Measurements from ENCODE around the gene EDNRA.

EDNRA gene

DNA sequence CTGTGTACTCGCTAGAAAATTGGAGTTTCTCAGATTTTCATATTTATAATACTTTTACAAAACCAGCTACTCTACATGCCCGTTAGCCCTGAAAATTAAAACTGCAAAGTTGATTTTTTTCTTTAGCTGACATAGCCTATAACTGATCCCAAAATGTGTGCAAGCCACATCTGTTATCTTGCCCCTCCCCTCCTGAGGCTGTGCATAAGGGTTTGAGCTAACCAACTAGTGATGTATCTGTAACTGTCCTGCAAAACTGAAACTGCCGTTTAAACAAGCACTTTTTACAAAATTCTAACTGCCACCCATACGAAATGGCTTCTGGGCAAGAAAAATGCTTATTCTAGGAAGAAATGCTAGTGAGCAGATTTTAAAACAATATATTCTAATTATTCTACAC lies 59.1 kb downstream of the EDNRA start:
- DNase-seq (ENCODE audit: low read depth in 2 of 2): no peak

DNA sequence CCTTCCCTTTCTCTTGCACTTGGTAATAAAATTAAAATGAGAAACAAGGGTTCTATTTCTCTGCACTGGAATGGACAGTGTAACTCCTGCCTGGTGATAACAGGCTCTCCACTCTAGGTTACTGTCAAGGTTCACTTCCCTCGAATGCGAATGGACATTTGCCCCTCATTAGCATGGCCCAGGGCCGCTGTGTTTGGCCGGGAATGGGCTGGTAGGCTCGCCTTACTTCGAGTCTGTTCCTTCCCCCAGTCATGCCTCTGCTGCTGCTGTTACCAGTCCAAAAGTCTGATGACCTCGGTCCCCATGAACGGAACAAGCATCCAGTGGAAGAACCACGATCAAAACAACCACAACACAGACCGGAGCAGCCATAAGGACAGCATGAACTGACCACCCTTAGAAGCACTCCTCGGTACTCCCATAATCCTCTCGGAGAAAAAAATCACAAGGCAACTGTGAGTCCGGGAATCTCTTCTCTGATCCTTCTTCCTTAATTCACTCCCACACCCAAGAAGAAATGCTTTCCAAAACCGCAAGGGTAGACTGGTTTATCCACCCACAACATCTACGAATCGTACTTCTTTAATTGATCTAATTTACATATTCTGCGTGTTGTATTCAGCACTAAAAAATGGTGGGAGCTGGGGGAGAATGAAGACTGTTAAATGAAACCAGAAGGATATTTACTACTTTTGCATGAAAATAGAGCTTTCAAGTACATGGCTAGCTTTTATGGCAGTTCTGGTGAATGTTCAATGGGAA lies 61.5 kb downstream of the EDNRA start:
- no peak for DNase-seq (ENCODE audit: low read depth in 2 of 2)

GRCh38 chr4:147543034-147543433 lies 62.1 kb downstream of the EDNRA start:
- no peak for DNase-seq (ENCODE audit: low read depth in 2 of 2)

DNA sequence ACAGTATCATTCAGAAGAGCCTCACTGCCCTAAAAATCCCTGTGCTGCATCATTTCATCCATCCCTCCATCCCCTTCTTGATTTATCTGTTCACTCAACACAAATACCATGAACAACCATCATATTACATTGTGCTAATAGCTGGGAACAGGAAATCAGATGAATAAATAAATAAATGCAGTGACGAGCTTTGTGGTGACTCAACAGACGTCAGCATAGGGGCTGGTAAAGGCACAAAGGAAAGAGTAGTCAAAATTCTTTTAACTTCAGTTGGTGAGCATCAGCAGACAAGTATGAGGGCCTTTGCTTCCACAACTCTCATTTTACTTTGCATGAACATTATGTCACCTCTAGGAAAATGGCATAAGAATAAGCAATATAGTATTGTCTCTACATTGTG lies 65.5 kb downstream of the EDNRA start:
- DNase-seq (ENCODE audit: low read depth in 2 of 2): no peak

DNA sequence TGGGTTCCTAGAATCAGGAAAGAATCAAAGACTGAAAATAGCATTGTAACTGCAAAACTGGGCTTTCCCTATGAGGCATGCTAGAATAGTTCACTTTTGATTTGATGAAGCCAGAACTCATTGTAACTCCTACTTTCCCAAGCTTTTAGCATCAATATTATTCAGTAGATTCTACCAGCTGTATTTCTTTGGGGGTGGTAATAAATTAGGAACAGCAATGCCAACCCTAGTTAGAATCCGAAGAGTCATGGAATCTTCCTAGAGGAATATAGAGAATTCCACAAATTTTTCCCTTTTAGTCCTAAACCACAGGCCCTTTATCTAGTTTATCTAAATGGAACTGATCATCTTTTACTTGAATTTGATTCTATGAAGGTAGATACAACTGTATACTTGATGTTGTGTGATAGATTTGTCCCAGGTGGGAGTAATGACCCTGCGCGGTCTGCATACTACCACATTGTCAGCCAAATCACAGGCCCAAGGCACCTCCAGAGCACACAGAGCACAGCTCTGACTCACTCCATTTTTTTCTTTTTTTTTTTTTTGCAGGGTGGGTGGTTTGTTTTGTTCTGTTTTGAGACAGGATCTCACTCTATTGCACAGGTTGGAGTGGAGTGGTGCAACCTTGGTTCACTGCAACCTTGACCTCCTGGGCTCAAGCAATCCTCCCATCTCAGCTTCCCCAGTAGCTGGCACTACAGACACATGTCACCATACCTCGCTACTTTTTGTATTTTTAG lies 66.6 kb downstream of the EDNRA start:
- no peak for DNase-seq (ENCODE audit: low read depth in 2 of 2)

DNA sequence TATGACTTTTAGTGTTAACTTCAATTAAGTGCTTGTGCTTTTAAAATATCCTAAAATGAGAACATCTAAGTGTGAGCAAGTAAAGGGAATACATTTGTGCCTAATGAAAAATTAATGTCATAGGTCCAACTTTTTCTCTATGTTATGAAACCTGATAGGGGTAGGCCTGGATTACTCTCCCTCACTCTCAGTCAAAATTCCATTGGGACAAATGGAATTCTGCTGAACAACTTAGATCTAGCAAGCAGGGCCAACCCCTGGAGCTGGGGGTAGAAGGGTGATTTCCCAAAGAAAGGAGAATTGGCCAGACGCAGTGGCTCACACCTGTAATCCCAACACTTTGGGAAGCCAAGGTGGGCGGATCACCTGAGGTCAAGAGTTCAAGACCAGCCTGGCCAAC lies 67.4 kb downstream of the EDNRA start:
- no peak for DNase-seq (ENCODE audit: low read depth in 2 of 2)

DNA sequence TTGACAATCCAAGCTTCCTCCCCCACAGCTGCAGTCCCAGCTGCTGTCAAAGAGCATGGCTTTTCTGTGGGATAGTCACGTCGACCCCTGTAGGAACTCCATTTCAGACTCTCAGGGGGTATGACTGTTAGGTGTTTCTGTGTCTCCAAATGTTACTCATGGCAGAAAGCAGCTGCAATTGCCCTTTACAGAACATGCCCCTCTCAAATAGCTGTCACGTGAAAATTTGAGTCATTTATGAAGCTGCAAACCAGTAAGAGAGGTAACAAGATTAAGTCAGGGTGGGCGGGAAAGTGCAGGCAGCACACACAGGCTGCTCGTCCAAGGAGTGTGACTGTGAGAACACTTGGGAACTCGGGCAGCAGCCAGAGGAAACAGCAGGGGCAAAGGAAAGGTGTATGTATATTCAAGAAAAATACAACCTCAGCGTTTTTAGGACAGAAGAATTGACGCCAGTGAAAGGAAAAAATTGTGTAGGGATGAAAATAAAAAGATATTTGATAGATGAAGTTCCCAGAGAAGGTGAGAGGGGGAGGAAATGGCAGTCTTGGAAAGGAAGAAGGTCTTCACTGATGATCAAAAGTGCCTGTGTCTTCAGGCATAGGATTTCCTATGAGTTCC lies 69.8 kb downstream of the EDNRA start:
- DNase-seq (ENCODE audit: low read depth in 2 of 2): no peak

GRCh38 chr4:147560625-147561024 lies 79.7 kb downstream of the EDNRA start:
- no peak for DNase-seq (ENCODE audit: low read depth in 2 of 2)

DNA sequence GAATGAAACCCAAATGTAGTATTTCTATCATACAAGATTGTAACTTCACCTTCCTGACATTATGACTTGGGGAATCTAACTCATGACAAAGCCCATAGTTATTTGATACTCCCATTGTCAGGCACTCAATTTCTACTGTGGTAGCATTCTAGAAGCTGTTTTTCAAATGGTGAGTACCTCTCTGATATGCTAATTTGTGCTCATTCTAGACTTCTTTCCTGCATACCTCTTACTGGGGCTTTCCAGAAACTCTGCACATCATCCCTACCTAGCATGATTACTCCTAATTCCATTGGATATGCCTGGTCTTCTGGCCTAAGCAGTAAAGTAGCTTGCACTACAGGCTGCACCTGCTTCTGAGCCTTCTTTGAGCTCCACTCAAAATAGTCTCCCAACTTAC lies 85.9 kb downstream of the EDNRA start:
- DNase-seq (ENCODE audit: low read depth in 2 of 2): no peak

GRCh38 chr4:147567276-147567675 lies 86.4 kb downstream of the EDNRA start:
- no peak for DNase-seq (ENCODE audit: low read depth in 2 of 2)

GRCh38 chr4:147570616-147571015 lies 89.7 kb downstream of the EDNRA start:
- DNase-seq (ENCODE audit: low read depth in 2 of 2): no peak

GRCh38 chr4:147571036-147571770 lies 90.3 kb downstream of the EDNRA start:
- DNase-seq (ENCODE audit: low read depth in 2 of 2): no peak

DNA sequence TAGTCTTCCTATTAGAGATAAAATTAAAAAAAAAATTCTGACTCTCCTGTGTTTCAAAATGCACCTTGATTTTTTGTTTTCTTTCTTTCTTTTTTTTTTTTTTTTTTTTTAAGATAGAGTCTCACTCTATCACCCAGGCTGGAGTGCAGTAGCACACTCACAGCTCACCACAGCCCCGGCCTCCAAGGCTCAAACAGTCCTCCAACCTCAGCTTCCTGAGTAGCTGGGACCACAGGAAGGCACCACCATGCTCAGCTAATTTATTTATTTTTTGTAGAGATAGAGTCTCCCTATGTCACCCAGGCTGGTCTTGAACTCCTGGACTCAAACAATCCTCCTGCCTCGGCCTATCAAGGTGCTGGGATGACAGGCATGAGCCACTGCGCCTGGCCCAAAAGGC lies 95.2 kb downstream of the EDNRA start:
- DNase-seq (ENCODE audit: low read depth in 2 of 2): no peak

- DNase-seq (ENCODE audit: low read depth in 2 of 2): no peak
Observed at GRCh38 chr4:147578051-147578476, 97.2 kb downstream of the EDNRA start.

DNA sequence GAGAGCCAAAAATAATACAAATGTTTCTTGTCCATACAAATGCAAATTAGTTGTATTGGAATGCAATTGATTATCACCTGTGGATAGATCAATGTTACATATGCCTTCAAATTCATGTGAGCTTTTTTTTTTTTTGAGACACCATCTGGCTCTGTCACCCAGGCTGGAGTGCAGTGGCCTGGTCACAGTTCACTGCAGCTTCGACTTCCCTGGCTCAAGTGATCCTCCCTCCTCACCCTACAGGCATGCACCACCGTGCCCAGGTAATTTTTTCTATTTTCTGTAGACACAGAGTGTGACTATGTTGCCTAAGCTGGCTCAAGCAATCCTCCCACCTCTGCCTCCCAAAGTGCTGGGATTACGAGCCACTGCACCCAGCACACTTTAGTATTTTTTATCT lies 97.7 kb downstream of the EDNRA start:
- DNase-seq (ENCODE audit: low read depth in 2 of 2): no peak

DNA sequence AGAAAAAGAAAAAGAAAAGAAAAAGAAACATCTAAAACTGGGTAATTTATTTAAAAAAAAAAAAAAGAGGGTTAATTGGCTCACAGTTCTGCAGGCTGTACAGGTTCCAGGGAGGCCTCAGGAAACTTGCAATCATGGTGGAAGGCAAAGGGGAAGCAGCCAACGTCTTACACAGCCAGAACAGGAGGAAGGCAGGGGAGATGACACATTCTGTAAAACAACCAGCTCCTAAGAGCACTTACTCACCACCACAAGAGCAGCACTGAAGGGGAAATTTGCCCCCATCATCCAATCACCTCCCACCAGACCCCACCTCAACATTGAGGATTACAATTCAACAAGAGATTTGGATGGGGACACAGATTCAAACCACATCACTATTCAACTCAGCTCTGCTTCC lies 99.5 kb downstream of the EDNRA start:
- DNase-seq (ENCODE audit: low read depth in 2 of 2): no peak

GRCh38 chr4:147581606-147582350 lies 100.9 kb downstream of the EDNRA start:
- no peak for DNase-seq (ENCODE audit: low read depth in 2 of 2)

DNA sequence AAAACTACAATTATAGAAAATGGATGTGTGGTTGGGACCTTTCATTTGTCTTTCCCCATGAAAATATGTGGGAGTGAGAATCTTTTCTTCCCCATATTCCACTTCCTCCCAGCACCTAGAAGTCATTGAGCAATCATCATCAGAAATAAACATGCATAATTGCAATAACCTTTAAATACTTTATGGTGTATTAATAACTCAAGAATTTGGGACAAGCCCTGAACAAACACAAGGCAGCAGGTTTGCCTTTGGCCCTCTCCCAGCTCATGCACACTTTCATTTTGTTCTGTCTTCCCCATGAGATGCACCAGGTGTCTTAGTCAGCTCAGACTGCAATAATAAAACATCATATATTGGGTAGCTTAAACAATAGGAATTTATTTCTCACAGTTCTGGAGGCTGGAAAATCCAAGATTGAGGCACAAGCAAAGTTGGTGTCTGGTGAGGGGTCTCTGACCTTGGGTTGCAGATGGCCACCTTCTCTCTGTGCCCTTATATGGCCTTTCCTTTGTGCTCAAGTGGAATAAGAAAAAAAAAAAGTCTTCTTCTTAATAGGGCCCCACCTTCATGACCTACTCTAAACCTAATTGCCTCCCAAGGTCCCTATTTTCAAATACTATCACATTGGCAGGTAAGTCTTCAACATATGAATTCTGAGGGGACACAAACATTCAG lies 101.6 kb downstream of the EDNRA start:
- no peak for DNase-seq (ENCODE audit: low read depth in 2 of 2)

- no peak for DNase-seq (ENCODE audit: low read depth in 2 of 2)
Observed at GRCh38 chr4:147583876-147584275, 103.0 kb downstream of the EDNRA start.

- DNase-seq (ENCODE audit: low read depth in 2 of 2): no peak
Observed at GRCh38 chr4:147586032-147586431, 105.1 kb downstream of the EDNRA start.

GRCh38 chr4:147586637-147587036 lies 105.7 kb downstream of the EDNRA start:
- DNase-seq (ENCODE audit: low read depth in 2 of 2): no peak
